HG03521 (cell line): Measurements from ENCODE around the gene BTRC.

Experiments
- ATAC-seq: cut with Tn5 transposase; IDR thresholded peaks from one replicate; pipeline ENCODE4 v1.9.1; 2021; ENCODE audit warnings: mild to moderate bottlenecking, moderate library complexity; ENCODE audit not compliant: unreplicated experiment

The BTRC gene

DNA sequence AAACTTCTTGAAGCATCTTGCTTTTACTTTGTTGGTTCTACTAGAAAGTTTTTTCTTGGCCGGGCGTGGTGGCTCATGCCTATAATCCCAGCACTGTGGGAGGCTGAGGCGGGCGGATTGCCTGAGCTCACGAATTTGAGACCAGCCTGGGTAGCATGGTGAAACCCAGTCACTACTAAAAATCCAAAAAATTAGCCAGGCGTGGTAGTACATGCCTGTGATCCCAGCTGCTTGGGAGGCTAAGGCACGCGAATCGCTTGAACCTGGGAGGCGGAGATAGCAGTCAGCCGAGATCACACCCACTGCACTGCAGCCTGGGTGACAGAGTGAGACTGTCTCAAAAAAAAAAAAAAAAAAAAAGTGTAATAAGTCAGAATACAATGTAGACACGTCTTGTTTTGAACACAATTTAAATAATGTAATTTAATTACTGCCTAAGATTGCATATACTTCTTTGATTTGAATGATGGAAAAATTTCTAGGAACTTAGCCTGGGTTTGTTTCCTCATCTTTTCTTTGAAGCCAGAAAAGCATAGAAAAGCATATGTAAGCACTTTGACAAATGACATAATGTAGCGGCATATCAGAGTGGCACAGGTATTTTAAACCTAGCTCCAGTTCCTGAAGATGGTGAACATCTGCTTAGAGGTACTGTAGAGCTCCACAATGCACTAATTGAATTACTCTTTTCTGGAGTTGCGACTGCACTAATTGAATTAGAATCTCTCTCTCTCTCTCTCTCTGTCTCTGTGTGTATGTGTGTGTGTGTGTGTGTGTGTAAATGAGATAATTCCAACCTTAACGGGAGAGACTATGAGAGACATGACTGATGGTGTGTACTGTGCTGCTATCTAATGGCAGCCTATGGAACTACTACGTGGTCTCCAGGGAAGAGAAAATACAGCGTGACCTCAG lies 87.8 kb downstream of the BTRC start:
- no peak for ATAC-seq

DNA sequence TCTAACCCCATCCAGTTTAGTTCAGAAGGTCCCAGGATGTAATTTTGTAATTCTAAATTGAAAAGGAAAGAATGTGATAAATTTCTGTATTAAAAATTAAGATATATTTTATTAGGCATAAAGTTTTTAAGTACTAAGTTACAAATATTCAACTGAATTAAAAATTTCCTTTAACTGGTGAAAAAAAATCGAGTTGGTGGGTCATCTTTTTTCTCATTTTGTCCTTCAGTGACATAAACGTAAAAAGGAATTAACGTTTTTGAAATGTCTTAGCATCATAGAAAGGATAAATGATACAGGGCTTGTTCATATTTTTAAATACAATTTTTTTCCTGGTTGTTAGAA lies 88.5 kb downstream of the BTRC start:
- ATAC-seq, result no peak

DNA sequence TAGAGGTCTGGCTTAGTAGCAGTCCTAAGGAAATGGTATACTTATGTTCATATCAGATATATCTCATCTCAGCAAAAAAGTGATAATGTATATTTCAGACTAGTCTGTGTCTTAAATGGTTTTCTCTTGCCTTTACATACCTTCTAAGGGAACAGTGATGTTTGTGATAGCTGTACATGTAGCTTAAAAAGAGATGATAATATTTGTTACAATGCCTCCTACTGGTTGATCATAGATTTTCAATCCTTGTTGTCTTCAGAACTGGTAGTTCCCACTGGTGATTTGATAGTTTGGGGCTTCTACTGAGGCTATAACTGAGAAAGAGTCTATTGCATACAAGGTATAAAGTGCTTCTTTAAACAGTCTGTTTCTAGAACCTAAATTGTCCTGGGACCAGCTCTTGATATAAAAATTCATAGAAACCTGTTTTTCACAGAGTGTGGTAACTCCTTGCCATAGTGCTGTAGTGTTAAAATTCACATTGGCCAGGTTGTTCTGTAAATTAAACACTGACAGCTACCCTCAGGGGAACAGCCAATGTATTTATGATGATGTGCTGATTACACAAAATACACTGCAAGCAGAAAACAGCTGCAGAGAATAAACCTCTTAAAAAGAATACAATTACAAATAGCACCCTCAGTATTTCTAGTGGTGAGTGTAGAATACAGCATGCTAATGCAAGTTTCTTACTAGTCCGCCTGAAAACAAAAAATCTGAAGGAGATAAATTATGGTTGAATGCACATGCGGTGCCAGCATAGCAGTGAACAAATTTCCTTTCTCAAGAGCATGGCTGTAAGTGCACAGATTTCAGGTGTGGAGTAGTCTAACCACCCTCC lies 90.3 kb downstream of the BTRC start:
- ATAC-seq, result no peak

DNA sequence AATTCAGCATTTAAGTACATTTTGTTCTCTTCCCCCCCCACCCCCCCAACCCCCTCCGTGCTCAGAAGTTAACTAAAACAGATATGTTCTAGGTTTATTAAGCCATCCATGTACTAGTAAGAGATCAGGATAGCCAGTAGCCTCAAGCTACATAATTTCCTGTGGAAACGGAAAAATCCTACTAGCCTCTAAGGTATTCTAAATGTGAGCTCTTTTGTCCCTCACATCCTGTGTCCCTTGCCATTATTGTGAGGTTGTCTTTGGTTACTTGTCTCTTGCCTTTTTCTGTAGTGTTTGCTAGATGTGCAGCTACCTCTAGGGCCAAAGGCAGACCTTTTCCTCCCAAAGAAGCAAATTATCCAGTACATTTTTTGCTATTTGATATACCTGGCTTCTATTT lies 92.1 kb downstream of the BTRC start:
- ATAC-seq, result no peak

DNA sequence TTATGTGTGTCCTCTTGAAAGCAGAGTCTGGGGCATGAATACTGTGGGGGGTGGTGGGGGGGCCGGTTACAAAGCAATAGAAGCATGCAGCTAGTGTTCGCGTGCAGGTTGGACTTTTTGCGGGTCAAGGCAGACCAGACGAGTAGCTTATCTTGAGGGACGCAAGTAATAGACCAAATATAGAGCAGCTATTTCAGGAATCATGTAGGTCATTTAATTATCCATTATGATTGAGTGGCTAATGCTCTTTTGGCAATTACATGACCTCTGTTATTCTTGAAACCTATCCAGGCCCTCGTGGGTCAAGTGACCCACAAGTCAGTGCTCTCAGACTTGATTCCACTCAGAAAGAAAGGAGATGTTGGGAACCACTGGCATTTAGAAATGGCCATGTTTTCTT lies 93.0 kb downstream of the BTRC start:
- ATAC-seq, result no peak

DNA sequence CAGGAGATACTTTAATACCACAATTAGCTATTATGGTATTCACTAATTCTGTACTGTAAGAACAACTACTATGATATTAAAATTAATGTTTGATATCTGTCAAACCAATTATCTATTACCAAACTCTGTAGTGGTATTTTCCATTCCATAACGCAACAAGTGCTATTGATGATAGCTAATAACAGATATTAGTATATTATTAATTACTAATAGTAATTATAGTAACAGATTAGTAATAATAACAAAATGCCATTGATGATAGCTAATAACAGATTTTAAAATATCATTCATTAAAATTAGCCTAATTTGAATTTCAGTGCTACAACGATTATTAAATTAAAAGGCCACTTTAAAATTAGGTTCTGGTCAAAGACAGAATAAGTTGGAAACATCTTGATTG lies 93.5 kb downstream of the BTRC start:
- ATAC-seq, result no peak

DNA sequence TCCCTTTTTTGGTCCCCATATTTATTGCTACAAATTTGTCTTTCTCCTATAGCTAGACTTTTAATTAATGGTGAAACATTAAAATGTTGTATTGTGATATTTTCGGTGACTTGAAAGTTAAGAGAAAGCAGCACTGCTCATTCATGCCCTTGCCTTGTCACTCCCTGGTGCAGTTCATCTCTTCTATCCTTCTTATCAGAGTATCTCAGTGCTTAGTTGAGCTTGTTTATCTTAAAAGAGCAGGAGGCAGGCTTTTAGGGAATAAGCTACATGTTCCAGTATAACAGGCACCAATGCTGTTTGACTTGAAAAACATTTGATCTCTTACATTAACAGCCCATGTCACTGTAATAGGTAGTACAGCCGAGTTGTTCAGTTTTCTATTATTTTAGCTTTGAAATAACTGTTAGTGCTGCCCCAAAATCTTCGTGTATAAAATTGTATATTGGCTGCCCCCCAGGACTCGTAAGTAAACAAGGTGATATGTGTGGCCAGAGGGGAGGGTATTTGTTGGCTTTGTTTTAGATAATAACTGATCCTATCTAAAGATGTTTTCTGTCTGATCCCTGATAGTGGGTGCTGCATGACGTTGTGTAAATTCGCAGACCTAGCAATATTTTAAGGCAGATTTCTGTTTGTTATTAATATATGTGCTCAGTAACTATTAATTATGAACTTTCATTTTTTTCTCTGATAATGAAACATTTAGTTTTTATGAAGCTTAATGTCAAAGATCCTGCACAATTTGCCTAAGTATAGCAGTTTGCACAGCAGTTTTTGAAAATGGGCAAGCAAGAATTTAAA lies 96.5 kb downstream of the BTRC start:
- ATAC-seq, result no peak

DNA sequence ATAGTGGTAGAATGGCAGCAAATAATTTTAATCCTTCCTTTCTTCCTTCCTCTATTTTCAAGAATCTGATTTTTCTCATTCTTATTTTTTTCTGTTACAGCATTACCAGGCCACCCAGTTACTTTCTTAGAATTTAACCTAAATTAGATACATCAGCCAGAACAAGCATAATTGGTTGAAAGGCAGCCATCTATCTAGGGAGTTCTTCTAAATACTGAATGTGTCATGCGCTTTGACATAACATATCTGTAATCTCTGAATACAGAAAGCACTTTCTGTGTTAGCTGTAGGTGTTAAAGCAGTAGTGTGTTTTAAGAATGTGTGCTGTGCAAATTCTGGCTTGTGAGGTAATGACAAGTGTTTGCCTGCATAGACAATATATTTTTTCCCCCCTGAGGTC lies 97.3 kb downstream of the BTRC start:
- no peak for ATAC-seq

DNA sequence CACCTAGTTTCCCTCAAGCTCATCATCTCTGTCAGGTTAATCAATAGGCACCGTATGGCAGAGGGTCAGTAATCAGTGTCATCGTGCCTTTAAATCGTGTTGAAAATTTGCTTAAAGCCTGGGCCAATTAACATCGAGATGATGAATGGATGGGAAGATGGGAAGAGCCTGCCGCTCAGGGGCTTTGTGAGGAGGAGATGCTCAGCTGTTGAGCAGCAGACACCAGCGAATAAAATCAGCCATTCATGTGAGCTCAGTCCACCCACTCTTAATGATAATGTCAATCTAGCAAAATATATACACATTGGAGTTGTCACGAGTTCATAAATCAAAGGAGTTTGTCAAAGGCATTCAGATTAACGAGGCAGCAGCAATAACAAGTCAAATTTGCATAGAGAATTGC lies 97.7 kb downstream of the BTRC start:
- ATAC-seq, result no peak

DNA sequence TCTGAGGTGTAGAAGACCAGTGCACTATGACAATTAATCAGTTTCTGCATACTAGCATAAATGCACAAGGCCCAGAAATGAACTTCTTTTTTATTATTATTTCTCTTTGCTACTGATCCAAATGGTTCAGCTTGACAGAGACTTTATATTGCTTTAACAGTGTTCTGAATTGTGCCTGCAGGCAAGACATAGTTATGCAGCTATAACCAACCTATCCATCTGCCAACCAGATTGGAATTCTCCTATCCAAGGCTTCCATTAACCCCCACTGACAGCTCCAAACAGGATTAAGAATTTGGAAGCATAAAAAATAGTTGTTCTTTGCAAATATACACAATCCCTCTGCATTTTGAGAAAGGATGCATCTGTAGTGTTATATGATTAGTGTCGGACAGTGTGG lies 98.2 kb downstream of the BTRC start:
- no peak for ATAC-seq

DNA sequence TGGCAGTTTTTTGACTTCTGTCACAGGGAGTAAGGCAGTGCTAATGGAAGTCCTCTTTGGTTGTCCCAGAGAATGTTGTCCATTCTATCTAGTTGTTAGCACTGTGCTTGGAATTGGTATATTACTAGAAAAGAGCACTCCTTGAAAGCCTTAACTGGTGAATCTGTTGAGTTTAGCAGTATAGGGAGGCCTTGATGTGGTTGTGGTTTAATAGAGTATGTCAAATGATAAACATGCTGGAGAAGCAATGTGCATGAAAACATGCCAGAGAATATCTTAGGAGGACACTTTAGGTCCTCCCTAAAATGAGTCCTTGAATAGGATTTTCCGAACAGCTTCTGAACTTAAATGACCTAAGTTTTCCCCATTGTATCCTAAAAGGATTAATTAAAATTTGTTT lies 98.6 kb downstream of the BTRC start:
- ATAC-seq, result no peak

DNA sequence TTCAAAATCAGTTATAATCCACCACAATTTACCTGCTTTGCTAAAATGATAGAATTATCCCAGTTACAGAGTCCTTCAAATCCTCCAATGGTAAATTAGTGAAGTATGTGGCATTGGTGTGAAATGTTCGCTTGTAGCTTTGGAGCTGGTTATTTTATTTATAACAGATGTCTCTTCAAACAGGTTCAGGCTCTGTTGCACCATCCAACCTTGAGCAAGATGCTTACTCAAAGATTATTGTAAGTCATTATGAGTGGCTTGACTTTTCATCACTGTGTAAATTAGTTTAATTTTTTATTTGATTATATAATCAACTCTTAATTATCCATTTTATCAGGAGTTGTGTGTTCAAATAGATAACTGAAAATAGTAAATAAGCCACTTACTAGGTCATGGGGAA lies 99.4 kb downstream of the BTRC start:
- no peak for ATAC-seq

DNA sequence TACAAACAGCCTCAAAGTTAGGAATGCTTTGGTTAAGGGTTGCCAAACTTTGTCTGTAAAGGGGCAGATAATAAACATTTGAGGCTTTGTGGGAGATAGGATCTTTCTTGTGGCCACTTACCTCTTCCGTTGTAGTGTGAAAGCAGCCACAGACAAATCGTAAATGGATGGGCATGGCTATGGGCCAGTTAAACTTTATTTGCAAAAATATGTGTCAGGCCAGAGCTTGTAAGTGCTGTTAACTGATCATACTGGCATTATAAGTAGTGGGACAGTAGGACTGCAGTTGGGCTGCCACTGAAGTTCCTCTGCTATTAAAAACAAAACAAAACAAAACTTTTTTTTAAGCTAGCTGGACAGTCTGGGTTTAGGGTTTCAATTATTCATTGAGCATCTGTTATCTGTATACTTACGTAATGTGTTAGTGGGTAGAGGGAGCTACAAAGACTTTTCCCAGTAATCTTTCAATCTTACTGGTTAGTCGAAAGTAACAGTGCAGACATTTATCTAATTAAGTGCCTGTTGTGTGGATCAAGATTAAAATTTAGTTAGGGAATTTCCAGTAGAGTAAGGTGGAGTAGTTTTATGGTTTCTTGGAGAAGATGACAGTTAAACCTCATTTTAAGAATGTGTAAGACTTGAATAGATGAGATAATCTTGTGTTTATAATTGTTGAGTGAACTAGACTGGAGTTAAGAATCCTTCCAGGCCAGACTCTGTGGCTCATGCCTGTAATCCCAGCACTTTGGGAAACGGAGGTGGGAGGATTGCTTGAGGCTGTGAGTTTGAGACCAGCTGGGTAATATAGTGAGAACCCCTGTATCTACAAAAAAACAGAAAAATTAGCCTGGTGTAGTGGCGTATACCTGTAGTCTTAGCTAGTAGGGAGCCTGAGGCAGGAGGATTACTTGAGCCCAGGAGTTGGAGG lies 100.1 kb downstream of the BTRC start:
- ATAC-seq, result no peak

DNA sequence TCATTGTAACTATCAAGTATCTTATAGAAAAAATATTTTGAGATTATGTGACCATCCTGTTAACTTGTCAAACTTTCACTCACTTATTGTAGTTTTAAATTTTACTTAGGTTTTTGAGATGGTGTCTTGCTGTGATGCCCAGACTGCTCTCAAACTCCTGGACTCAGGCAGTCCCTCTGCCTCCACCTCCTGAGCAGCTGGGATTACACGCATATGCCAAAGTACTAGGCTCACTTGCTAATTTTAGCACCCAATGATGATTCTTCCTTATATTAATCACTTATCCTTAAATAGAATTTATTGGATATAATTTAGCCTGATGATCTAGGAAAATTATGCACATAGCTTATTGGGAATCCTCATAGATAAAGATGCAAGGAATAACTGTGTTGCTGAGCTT lies 104.9 kb downstream of the BTRC start:
- ATAC-seq, result no peak

DNA sequence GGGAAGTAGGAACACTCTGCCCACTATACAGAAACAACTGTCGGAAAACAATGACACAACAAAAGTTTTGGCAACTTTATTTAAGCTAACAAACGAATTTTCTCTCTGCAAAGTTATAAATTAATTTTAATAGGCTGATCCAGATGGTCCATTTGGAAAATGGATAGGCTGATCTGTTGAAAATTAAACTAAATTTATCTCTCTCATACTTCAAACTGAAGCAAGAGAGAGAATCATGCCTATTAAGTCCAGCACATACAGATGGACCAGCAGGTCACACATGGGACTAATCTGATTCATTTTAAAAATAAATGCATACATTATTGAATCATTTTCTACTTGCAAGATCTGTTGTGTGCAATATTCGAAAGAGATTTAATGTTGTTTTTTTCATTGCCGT lies 110.1 kb downstream of the BTRC start:
- ATAC-seq, result no peak

DNA sequence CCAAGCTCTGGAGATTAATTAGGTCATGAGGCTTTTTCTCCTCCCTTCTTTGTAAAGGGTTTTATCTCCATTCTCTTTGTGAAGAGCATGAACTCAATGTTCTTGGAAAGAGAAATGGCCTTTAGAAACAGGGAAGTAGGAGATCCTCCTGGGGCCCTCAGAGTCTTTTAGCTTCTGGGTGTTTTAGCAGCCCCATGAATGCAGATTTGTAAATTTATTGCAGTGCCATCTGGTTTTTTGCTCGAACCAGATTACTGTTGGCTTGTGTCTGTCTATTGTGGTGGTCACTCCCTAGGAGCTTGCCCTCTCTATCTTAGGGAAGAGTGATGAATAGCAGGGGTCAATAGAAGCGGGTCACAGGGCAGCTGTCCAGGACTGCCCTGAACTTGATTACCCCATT lies 110.6 kb downstream of the BTRC start:
- no peak for ATAC-seq

DNA sequence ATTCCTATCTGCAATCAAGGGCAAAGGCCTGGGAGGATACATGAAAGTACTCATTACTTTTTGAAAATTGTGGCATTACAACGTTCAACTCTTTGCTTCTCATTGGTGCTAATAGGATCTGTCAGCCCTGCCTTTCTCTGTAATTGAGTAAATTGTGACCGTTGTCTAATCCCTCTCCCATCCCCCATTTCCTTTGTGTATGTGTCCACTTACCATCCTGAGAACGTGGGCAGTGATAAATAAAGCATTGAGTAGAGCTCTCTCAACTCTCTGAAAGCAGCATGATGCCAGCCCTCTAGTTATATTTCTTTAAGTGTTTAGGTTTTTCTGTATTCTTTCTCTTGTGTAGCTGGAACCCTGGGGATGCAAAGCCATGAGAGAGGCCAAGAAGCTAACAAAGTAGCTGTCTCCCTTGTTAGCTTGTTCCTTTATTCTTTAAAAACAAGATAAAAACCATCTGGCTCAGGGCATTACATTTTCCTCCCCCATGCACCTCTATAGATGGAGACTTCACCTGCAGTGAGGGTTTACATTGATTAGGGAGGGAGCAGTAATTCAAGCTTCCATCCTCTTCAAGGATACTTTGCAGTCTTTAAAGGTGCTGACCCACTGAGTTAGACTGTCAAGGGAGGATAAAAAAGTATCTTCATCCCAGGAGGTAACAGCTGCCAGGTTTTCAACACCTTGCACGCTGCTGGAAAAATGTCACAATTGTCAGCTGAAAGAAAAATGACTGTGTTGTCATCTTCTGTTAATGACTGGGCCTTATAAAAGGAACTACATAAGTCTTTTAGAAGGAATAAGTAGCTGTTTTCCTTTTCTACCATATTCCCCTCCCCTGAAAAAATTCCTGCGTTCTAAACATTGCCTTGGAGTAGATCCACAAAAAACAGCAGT lies 112.3 kb downstream of the BTRC start:
- no peak for ATAC-seq

DNA sequence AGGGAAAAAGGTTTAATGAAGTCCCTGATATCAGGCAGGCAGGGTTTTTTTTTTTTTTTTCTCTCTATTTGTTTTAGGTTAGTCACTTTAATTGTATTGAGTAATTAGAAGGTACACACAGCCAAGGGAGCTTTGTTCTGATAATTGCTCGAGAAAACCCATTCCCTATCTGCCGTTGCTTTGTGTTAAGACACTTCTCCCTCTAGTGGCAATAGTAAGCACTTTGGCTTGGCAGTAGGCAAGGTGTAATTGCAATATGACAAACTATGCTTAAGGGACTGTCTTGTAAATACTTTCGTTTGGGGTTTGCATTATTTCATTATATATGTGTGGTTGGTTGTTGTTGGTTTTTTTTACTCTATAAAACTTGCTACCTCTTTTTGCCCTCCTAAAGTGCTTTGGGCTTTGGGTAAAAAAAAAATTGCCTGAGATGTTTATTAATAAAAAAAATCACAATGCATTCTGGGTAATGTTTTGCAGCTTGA lies 113.4 kb downstream of the BTRC start:
- no peak for ATAC-seq

DNA sequence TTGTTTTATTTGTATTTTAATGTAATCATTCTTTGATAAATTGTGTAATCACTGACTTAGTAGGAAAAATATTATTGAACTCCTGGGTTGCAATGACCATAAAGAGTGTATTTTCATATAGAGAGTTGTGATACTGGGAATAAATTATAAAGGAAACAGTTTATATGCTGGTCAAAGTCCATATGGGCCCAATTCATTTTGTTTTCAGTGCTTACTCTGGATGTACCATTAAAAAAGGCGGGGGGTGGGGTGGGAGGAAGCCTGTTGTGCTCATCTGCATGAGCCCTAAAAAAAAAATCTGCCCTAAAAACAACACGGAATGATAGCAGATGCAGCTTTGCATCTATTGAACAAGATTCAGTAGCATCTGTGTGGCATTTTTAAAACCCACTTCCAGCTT lies 114.2 kb downstream of the BTRC start:
- ATAC-seq, result no peak
